Sigmoid colon (tissue), 4 donors: ENCODE data around the gene PROB1.

Source experiments
- EP300 ChIP-seq, 4 donors: sonication (generic); formaldehyde crosslinking; IDR thresholded peaks; one replicate each; pipeline ENCODE4 v1.6.1; 2017; ENCODE audit warnings: antibody characterized with exemption in 4 of 4
- POLR2A ChIP-seq, 2 donors: fragments of 450-650 bp; IDR thresholded peaks; one replicate each; pipeline ENCODE4 v1.6.1; 2016; ENCODE audit warnings: antibody characterized with exemption in 2 of 2, mild to moderate bottlenecking in 2 of 2, moderate library complexity in 2 of 2
- TF ChIP-seq, protein P1 (sequence below), 4 experiments: fragments of 450-650 bp in 3 of 4; fragments of 200-600 bp in 1 of 4; IDR thresholded peaks; one replicate each; pipeline ENCODE4 v1.5.1; 2016 to 2019; ENCODE audit warnings: antibody characterized with exemption in 4 of 4, mild to moderate bottlenecking in 3 of 4, moderate library complexity in 2 of 4

DNA sequence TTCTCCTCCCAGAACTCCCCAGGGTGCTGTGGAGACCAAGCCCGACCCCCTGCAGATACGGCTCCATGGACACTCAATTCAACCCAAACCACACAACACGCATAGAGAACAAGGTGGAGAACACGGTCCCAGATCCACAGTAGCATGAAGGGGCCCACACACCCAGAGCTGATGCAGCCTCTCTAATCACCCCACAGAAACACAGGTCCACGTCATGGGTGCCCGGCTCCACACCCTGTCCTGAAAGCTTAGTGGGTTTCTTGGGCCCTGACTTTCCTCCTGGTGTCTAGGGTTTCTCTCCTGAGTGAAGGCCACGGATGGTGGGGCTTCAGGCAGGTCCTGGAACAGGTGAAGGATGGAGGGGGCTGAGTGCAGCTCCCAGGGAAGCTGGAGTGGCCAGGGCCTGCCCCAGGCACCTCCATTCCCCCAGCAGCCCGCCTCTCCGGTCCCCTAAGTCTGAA is 10.3 kb downstream of the PROB1 start:
- TF ChIP-seq, protein P1, sequence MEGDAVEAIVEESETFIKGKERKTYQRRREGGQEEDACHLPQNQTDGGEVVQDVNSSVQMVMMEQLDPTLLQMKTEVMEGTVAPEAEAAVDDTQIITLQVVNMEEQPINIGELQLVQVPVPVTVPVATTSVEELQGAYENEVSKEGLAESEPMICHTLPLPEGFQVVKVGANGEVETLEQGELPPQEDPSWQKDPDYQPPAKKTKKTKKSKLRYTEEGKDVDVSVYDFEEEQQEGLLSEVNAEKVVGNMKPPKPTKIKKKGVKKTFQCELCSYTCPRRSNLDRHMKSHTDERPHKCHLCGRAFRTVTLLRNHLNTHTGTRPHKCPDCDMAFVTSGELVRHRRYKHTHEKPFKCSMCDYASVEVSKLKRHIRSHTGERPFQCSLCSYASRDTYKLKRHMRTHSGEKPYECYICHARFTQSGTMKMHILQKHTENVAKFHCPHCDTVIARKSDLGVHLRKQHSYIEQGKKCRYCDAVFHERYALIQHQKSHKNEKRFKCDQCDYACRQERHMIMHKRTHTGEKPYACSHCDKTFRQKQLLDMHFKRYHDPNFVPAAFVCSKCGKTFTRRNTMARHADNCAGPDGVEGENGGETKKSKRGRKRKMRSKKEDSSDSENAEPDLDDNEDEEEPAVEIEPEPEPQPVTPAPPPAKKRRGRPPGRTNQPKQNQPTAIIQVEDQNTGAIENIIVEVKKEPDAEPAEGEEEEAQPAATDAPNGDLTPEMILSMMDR (IDR thresholded peaks at IDR 0.05): no peak
- TF ChIP-seq POLR2A (IDR thresholded peaks at IDR 0.05): no peak
- TF ChIP-seq EP300 (IDR thresholded peaks at IDR 0.05): no peak
